GM19193 (cell line): ENCODE data around the gene SPSB2.

ENCODE experiments used
- POLR2A ChIP-seq: IDR thresholded peaks from 4 replicates; pipeline ENCODE4 v1.6.1; 2011; ENCODE audit not compliant: insufficient read depth, insufficient read length; ENCODE audit errors: extremely low read depth

The SPSB2 gene

GRCh38 chr12:6860116-6860515 lies 13.0 kb downstream of the SPSB2 start:
- TF ChIP-seq POLR2A = no peak

GRCh38 chr12:6858799-6859198 lies 14.3 kb downstream of the SPSB2 start:
- no peak for TF ChIP-seq POLR2A

- TF ChIP-seq POLR2A = no peak
These were observed 17.8 kb downstream of the SPSB2 start for GRCh38 chr12:6855322-6855721.

- TF ChIP-seq POLR2A = no peak
These were observed 19.1 kb downstream of the SPSB2 start for GRCh38 chr12:6854036-6854435.

- TF ChIP-seq POLR2A = no peak
These were observed 19.5 kb downstream of the SPSB2 start for GRCh38 chr12:6853626-6854025.

GRCh38 chr12:6852651-6853354 lies 20.3 kb downstream of the SPSB2 start:
- TF ChIP-seq POLR2A = no peak

GRCh38 chr12:6851921-6852650 lies 21.0 kb downstream of the SPSB2 start, which contains the start of gene USP5:
USP5 (plus strand) TSS chr12:6852150; CDS start chr12:6852180, 30 bp downstream.
- peak; percentile 86 for TF ChIP-seq POLR2A

- TF ChIP-seq POLR2A = peak; percentile 89
These were observed 21.8 kb downstream of the SPSB2 start, which contains the start of gene CDCA3 for GRCh38 chr12:6851153-6851920. CDCA3 (minus strand) TSS chr12:6851286; CDS start chr12:6850952, 334 bp downstream.

- TF ChIP-seq POLR2A = no peak
These were observed 22.3 kb downstream of the SPSB2 start for GRCh38 chr12:6850796-6851152.

GRCh38 chr12:6849976-6850560 lies 23.0 kb downstream of the SPSB2 start:
- TF ChIP-seq POLR2A = no peak

- no peak for TF ChIP-seq POLR2A
These were observed 23.7 kb downstream of the SPSB2 start for GRCh38 chr12:6849427-6849826.

- no peak for TF ChIP-seq POLR2A
These were observed 25.4 kb downstream of the SPSB2 start for GRCh38 chr12:6847676-6848075.

- TF ChIP-seq POLR2A = no peak
These were observed 26.7 kb downstream of the SPSB2 start for GRCh38 chr12:6846316-6846869.

GRCh38 chr12:6845395-6845794 lies 27.7 kb downstream of the SPSB2 start:
- no peak for TF ChIP-seq POLR2A
